NCI-H1105 treated with DMSO at 0.1 percent for 48 hours (cell line): ENCODE data around the gene BLOC1S4.
A peak's percentile ranks its signal among the peaks of the same experiment; 100 is the strongest.
"Not testable (repeated sequence)": the region's sequence is repeated elsewhere in the genome, so short reads cannot be mapped to it uniquely, and the experiment has no call there.

Experiments
- DNase-seq: peaks from one replicate; lab custom pipeline; 2025; lab: John Stamatoyannopoulos, UW

The BLOC1S4 gene

DNA sequence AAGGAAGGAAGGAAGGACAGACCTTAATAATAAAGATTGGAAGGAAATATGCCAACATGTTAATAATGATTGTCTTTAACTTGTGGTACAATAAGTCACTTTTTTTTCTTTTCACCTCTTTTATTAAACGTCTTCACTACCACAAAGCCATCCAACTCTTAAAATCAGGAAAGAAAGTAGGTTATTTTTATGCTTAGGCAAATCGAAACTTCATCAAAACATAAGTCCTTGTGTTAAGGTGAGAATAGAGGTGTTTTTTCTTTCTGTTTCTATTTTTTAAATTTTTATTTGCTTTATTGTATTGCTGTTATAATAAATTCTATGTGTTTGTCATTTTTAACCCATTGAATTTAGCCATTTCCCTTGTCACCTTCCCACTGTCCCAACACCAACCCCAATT, 26.5 kb downstream of the BLOC1S4 start:
- no peak for DNase-seq

DNA sequence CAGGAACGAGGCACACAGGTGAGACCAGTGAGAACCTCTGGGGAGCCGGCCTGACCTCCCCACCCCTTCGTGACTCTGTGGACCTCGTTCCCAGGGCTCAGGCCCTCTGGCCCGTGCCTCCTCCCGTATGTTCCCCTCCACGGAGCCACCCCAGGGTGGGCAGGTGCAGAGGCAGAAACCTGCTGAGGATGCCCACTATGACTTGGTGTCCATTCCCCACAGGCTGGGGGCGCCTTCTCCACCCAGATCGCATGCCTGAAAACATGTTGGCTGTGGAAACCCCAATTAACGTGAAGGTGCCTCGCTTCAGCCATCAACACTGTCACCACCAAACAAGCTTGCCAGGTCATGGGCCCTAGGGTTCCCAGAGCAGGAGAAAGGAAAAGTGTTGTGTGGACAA, 27.0 kb downstream of the BLOC1S4 start:
- no peak for DNase-seq

DNA sequence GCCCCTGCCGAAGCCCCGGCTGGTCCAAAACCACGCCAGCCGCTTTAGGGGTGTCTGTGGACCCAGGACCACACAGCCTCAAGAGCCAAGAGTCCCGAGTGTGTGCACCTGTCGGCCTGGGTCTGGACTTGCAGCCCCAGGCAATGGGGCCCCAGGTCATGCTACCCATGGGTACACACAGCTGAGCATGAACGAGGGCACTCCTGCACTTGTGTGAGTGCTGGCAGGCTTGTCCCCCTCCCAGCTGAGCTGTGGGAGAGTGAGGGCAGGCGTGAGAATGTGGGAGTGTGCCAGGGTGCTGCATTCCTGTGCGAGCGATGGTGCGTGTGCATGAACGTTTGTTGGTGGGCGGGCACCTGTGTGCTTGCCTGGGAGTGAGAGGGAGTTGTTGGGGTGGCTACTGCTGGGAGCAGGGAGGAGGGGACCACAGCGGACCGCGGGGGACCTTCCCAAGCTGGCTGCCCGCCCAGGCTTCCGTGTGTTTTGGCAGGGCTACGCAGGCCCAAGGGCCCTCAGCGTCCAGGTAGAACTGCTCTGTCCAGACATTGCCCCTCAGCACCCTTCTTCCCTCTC, 30.8 kb downstream of the BLOC1S4 start:
- DNase-seq, result peak; percentile 56

DNA sequence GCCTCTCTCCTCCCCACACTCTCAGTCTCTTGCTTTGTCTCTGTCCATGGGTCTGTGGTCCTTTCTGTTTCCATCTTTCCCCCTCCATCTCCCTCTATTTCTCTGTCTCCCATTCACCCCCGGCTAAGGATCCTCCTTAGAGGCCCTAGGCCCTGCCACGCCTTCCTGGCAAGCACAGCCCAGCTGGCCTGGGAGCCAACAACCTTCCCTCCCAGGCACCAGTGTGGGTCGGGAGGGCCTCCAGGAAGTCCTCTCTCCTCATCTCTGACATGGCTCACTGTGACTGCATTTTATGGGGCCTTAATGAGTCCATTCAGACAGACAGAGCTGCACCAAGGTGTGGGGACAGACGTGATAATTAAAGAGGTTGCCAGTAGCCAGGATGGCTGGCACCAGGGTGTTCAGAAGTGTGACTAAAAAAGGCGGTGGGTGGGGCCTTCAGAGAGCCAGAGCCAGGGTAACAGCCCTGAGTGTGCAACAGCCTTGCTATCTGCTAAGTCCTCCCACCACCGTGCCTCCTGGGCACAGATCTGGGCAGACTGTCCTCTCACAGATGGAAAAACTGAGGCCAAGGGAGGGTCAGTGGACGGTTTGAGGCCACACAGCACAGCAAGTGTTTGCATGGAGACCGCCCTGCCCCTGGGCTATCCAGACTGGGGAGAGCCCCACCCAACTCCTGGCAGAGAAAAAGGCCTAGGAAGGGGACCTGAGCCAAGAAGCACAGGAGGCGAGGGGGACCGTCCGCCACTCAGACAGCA, 31.5 kb downstream of the BLOC1S4 start:
- peak; percentile 54 for DNase-seq

DNA sequence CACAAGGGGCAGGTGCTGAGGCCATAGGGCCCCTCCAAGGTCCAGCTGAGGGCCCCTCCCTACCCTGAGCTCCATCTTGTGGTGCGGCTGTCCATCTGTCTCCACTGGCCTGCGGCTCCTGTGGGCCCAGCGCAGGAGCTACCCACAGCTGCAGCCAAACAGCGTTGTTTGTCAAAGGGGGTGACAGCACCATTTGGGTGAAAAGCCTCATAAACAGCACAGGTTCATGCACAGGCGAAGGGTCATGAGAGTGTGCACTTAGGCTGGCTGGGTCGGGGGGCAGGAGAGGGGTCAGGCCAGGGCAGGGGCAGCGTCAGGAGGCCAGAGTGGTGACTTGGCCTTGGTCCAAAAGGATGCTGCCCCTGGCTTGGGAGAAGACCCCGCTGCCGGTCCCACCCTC, 32.3 kb downstream of the BLOC1S4 start:
- no peak for DNase-seq

DNA sequence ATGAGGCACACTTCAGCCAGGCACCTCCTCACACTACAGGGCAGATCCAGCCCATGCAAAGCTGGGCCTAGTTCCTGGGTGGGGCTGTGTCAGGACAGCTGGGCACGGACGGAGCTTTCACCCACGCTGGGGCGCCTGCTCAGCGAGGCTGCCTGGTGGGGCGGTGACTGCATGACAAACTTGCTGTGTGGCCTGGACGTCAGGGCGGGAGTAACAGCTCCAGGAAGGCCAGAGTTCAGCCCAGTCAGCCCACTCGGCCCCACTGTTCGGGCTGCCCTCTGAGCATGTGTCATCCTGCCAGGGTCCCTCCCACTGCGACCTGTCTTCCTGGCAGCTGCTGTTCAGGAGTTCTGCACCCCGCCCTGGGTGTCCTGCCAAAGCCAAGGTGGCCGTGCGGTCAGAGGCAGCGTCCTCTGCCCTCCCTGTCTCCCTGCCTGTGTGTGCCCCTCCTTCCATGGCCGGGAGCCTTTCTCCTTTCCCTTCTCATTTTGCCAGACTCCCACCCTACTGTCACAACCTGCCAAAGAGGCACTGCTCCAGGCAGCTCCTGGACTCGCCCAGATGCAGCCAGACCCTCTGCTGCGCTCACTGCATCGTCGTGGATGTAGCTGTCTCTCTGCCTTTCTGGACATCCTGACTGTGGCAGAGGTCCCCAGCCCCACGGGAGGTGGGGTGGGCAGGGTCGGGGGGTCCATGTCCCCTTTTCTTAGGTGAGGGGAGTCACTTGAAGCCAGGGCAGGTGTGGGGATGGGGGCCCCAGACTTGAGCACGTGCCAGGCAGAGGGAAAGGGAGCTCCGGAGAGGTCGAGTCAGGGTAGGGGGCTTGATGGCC, 33.6 kb downstream of the BLOC1S4 start:
- no peak for DNase-seq

DNA sequence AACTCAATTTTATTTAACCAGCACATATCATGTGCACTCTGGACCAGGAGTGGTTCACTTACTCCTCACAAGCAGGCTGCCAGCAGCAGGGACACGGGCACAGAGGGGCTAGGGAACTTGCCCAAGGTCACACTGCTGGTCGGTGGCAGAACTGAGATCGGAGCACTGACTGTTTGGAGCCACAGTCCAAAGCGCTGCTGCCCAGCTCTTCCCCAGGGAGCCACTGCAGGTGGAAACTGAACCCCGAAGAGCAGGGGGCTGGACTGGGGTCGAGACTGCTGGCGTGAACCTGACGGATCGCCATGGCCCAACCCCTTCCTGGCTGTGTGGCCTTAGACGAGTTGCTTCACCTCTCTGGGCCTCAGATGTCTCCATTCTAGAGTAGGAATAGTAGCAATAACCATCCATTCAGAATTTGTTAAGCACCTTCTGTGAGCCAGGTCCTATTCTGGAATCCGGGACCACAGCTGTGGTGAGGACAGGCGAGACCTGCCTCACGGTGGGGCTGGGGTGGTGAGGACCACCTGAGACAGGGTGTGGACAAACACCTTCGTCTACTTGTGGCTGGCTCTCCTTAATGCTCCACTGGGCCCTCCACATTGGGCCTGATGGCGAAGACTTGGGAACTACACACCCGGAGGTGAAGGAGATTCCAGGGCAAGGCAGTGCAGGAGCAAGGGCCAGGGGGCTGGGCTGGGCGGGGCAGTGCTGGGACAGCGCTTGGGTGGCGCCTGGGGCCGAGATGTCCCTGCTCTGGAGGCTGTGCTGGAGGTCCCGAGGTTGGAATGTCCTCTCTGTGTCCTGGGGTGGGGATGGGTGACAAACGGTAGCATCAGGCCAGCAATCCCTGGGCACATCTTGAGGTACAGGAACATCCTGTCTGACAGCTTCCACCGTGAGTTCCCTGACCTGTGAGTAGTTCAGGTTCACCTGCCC, 34.6 kb downstream of the BLOC1S4 start:
- no peak for DNase-seq

DNA sequence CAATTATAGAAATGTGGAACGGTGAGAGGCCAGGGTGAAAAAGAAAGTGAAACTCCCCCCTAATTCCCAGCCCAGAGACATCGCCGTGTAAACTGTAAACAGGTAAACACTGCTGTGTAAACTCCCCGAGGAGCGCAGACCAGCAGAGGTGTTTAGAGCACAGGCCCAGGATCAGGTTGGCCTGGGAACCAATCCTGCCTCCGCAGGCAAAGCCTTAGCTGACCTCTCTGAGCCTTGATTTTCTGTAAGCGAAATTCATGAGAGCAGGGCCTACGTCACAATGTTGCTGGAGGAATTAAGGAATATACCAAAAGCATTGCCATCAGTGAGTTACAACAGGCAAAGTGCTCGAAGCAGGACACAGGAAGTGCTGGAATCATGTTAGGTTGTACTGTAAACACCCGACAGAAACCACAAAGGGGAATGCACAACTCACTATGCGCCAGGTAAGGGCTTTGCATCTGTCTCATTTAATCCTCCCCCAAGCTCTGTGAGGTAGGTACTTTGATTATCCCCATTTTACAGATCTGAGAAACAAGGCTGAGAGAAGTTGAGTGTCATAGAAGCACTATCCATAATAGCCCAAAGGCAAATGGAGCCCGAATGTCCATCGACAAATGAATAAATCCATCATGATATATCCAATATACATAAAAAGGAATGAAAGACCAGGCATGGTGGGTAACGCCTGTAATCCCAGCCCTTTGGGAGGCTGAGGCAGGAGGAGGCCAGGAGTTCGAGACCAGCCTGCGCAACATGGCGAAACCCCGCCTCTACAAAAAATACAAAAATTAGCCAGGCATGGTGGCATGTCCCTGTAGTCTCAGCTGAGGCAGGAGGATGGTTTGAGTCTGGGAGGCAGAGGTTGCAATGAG, 35.9 kb downstream of the BLOC1S4 start:
- no peak for DNase-seq

DNA sequence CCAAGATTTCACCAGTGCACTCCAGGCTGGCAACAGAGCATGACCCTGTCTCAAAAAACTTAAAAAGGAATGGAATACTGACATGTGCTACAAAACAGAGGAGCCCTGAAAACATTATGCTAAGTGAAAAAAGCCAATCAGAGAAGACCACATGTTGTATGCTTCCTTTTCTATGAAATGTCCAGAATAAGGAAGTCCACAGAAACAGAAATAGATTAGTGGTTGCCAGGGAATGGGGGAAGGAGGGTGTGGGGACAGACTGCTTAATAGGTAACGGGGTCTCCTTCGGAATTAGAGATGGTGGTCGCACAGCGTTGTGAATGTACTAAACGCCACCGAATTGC, 36.5 kb downstream of the BLOC1S4 start:
- DNase-seq, result no peak

DNA sequence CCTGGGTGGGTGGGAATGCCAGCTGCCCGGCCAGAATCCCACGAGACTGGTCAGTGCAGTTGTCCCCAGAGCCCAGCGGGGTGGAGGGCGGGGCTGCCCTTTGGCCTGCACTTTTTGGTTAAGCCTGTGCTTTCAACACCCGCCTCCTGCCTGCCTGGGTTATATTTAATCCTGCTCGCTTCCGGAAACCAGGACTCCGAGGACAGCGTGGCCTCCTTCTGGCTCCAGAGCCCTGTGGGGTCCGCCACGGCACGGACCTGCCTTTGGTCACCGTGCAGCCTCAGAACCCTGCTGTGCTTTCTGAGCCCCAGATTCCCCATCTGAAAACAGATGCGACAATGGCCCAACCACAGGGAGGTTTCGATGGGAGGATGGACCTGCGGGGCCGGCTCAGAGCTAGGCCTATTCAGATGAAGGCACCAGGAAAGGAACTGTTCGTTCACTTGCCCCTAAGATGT, 37.2 kb downstream of the BLOC1S4 start:
- DNase-seq, result no peak

DNA sequence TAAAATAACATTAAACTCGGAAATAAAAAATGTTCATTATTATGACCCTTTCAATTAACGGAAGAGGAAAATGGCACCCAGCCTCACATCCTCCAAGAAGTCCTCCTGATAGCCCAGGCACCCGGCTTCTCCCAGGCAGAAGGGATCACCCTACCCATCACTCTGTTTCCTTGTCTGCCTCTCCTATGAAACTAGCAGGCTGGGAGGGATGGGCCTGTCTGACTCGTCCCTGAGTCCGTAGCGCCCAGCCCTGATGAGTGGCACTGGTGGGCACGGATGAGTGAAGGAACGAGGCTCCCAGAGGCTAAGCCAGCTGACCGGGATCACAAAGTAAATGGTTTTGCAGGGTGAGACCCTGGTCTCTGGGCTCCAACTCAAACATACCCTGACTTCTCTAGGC, 37.9 kb downstream of the BLOC1S4 start:
- no peak for DNase-seq

DNA sequence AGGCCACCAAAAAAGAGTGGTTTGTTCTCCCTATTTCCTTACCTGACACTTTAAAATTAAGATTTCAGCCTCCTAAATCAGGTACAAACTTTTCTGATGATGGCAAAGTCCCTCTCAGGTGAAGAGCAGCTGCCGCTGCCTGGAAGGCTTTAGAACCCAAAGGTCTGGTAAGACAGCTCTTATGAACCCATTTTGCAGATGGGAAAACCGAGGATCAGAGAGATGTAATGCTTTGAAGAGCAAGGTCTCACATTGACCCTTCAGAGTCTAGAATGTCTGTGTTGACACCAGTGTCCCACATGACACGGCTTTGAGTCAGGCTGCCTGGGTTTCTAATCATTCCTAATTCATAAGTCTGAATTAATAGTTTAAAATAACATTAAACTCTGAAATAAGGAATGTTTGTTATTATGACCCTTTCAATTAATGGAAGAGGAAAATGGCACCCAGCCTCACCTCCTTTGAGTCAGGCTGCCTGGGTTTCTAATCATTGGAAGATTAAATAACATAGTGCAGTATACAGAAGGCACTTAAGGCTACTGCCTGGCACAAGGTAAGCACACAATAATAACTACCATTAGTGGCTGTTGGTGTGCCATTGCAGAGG, 38.6 kb downstream of the BLOC1S4 start:
- no peak for DNase-seq

DNA sequence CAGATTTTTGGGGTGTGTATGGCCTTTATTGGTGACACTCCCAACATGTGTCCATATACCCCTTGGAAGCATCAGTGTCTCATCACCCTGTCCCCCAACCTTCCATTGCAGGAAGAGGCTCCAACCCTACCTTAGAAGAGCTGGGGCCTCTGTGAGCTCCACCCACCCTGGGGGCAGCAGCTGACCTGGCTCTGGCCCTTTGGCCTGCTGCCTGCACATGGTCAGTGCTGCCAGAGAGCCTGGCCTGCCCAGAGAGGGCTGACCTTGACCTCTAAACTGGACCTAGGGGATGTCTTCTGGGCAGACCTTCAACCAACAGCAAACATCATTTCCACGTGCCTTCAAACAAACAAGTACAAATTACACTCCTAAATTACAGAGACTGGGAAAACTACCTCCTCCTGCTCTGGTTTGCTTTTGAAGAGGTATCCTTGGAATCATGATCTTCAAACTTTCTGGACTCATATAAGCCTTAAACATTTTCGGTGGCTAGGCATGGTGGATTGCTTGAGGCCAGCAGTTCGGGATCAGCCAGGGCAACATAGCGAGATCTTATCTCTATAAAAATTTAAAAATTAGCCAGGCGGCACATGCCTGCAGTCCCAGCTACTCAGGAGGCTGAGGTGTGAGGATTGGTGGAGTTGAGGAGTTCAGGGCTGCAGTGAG, 39.2 kb downstream of the BLOC1S4 start:
- no peak for DNase-seq

DNA sequence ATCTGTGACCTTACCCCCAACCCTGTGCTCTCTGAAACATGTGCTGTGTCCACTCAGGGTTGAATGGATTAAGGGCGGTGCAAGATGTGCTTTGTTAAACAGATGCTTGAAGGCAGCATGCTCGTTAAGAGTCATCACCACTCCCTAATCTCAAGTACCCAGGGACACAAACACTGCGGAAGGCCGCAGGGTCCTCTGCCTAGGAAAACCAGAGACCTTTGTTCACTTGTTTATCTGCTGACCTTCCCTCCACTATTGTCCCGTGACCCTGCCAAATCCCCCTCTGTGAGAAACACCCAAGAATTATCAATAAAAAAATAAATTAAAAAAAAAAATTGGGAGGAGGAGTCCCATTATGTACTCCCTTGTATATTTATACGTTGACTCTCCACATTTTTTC, 40.4 kb downstream of the BLOC1S4 start:
- DNase-seq, result not testable (repeated sequence)

DNA sequence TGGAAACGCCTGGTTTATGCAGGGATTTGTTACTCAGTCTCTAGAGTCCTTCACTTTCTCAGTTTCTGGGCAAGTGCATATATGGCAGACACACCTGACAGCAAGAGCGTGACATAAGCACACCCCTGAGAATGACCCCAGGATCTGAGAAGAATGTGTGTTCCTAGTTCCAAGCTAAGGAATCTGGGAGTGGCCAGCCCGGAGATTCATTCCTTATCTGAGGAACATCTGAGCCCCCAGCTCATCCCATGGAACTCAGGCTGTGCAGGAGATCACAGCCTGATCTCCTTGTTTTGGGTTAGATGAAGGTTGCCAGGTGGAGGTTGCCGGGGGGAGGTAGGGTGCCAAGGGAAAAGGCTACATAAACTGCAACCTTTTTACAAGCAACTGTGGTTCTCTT, 42.8 kb downstream of the BLOC1S4 start:
- no peak for DNase-seq

DNA sequence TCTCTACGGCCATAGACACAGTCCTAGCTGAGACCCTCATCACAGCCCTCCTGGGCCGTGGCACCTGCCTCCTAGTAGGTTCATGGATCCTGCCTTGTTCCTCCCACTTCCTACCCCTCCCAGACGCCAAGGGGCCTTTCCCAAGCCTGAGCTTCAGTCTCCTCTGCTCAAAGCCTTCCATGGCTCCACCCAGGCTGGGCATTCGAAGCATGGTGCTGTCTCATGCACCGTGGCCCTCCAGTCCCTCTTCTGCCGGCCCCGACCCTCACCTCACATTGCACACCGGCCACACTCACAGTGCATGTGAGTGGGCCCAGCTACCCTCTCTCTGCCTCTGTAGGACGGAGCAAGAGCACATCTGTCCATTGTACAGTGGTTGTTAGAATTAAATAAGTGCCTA, 44.9 kb downstream of the BLOC1S4 start:
- DNase-seq, result no peak

DNA sequence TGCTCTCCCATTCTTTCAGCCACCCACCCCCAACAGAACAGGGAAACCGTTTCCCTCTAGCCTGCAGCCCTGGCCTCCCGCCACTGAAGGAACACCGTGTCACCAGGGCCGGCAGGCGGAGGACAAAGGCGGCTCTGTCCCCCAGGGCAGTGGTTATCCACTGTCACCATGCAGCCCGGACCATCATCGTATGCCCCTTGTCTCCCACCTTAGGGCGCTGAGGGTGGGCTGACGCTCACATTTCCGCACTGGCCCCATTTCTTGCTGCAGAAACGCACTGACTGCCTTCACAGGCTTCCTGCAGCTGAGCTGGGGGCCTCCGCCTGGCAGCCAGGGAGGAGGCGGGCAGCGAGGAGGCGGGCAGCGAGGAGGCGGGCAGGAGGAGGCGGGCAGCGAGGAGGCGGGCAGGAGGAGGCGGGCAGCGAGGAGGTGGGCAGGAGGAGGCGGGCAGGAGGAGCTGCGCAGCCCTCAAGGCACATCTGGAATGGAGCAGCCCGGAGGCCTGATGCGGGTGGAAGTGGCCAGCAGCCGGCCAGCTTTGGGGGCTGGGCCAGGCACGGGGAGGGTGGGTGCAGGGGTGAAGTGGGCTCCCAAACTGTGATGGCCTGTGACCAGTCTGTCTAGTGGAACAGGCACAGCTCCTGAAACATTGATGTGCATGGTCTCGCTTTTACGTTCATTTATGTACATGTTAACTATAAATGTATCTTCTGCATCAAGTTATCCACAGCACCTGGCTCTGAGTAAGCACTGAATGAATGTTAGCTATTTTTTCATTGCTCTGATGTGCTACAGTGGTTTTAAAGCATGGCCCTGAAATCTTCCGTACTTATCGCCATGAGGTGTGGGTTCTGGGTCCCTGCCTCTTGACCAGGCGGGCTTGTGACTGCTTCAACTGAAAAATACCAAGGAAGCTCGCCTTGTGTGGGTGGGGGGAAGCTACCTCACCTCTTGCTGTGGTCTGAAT, 46.0 kb downstream of the BLOC1S4 start:
- no peak for DNase-seq

DNA sequence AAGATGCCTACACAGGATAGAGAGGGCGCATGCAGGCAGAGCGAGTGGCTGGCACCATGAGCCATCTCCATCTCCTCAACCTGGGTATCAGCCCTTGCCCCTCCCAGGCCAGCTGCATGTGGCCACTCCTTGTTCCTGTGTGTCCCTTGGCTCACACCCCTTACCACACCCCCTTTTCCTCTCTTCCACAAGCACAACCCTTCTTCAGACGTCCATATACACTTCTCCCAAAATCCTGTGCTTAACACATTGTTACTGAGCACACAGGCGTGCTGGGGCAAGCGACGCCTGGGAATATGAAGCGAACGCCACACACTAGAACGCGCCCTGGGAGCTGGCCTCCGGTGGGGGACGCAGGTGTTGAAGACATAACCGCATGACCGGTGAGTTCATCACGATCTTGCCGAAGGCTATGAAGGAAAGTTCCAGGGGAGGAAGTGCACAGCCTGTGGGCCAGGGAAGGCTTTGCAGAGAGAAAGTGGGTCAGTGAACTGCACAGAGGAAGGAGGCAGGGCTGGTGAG, 47.4 kb downstream of the BLOC1S4 start:
- no peak for DNase-seq
